OCI-LY3 (cell line): ENCODE measurements around the gene ZNF57.

Experiments used
- EZH2phosphoT487 ChIP-seq: fragments of 200-600 bp; shearing (Covaris generic); IDR thresholded peaks from 2 replicates; pipeline ENCODE4 v1.6.1; 2018; ENCODE audit warnings: antibody characterized with exemption, mixed run types, low read depth
- TF ChIP-seq, protein P1 (sequence below): fragments of 200-600, 300-600 bp; sonication (generic); IDR thresholded peaks from 2 replicates; pipeline ENCODE4 v1.5.1; 2014; ENCODE audit warnings: antibody characterized with exemption, low read length, low read depth

GRCh38 chr19:2933490-2933910 is 32.8 kb downstream of the ZNF57 start:
- TF ChIP-seq, protein P1, sequence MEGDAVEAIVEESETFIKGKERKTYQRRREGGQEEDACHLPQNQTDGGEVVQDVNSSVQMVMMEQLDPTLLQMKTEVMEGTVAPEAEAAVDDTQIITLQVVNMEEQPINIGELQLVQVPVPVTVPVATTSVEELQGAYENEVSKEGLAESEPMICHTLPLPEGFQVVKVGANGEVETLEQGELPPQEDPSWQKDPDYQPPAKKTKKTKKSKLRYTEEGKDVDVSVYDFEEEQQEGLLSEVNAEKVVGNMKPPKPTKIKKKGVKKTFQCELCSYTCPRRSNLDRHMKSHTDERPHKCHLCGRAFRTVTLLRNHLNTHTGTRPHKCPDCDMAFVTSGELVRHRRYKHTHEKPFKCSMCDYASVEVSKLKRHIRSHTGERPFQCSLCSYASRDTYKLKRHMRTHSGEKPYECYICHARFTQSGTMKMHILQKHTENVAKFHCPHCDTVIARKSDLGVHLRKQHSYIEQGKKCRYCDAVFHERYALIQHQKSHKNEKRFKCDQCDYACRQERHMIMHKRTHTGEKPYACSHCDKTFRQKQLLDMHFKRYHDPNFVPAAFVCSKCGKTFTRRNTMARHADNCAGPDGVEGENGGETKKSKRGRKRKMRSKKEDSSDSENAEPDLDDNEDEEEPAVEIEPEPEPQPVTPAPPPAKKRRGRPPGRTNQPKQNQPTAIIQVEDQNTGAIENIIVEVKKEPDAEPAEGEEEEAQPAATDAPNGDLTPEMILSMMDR, result no peak
- no peak for TF ChIP-seq EZH2phosphoT487
